Measurements from ENCODE around the gene PLIN4. TPM values are rescaled to one million over a fixed set of nuclear protein-coding genes. Genes with fewer than 3 reads are reported as not detected.

PLIN4 gene
- total RNA-seq, 2 donors from 2014 or later, result 0.47 to 6.3 TPM

- intact Hi-C loops (cut with DNase I), result no loop called here
- H3K36me3 ChIP-seq, result no peaks in the 10 kb centered on the region
- no peak overlapping the region for H3K4me3 ChIP-seq
- no peak overlapping the region for H3K27ac ChIP-seq
- no peak for DNase-seq
- no peak for TF ChIP-seq CTCF (IDR thresholded peaks at IDR 0.05)
- no peaks in the 10 kb centered on the region for H3K4me1 ChIP-seq
- H3K27me3 ChIP-seq, result no peaks in the 10 kb centered on the region
- no peak overlapping the region for H3K9ac ChIP-seq (ENCODE audit: low read depth in 2 of 2, low read length in 2 of 2)
- no peaks in the 10 kb centered on the region for H3K9me3 ChIP-seq
Observed at GRCh38 chr19:4508698-4509097, 9.6 kb downstream of the PLIN4 start.

DNA sequence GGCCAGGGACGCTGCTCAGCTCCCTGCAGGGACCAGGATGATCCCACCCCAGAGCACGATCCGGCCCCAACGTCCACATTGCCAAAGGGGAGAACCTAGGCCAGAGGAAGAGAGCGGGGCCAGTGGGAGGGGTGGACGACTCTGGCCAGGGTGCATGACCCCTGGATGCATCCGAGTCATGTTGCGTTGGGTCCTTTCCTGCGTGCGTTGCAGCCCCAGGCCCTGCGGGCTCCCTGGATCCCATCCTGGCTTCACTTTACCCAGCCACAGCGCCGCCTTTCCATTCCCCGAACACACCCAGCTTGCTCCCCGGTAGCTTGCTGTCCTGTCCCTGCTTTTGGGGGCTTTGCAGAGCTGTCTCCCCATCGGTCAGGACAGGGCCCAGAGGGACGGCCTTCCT lies 10.5 kb downstream of the PLIN4 start:
- intact Hi-C loops (cut with DNase I), result no loop called here
- H3K27ac ChIP-seq, result no peak overlapping the region
- no peak overlapping the region for H3K9ac ChIP-seq (ENCODE audit: low read depth in 2 of 2, low read length in 2 of 2)
- no peaks in the 10 kb centered on the region for H3K36me3 ChIP-seq
- no peaks in the 10 kb centered on the region for H3K27me3 ChIP-seq
- H3K4me3 ChIP-seq, result no peak overlapping the region
- TF ChIP-seq CTCF (IDR thresholded peaks at IDR 0.05), result no peak
- no peaks in the 10 kb centered on the region for H3K4me1 ChIP-seq
- H3K9me3 ChIP-seq, result no peaks in the 10 kb centered on the region
- no peak for DNase-seq

GRCh38 chr19:4507150-4507452 lies 11.2 kb downstream of the PLIN4 start:
- no peaks in the 10 kb centered on the region for H3K27me3 ChIP-seq
- no peak for TF ChIP-seq CTCF (IDR thresholded peaks at IDR 0.05)
- H3K9me3 ChIP-seq, result no peaks in the 10 kb centered on the region

GRCh38 chr19:4506449-4507149 lies 11.7 kb downstream of the PLIN4 start:
- Histone ChIP-seq H3K36me3 (no peaks in the 10 kb centered on the region), H3K4me3 (no peak overlapping the region), H3K9me3 (no peaks in the 10 kb centered on the region), H3K27me3 (no peaks in the 10 kb centered on the region), H3K27ac (no peak overlapping the region), H3K9ac (ENCODE audit: low read depth in 2 of 2, low read length in 2 of 2) (no peak overlapping the region), H3K4me1 (no peaks in the 10 kb centered on the region)
- intact Hi-C loops (cut with DNase I), result no loop called here
- no peak for TF ChIP-seq CTCF (IDR thresholded peaks at IDR 0.05)
- DNase-seq, result no peak

More at GRCh38 chr19:4507150-4507452, 11.2 kb downstream of the PLIN4 start:
- no peak overlapping the region for H3K27ac ChIP-seq
- no peak overlapping the region for H3K9ac ChIP-seq (ENCODE audit: low read depth in 2 of 2, low read length in 2 of 2)
- no peaks in the 10 kb centered on the region for H3K4me1 ChIP-seq
- no peak overlapping the region for H3K4me3 ChIP-seq
- no peak for DNase-seq
- H3K36me3 ChIP-seq, result no peaks in the 10 kb centered on the region
- intact Hi-C loops (cut with DNase I), result no loop called here

GRCh38 chr19:4505570-4506448 lies 12.5 kb downstream of the PLIN4 start:
- H3K4me1 ChIP-seq, result no peaks in the 10 kb centered on the region
- no peaks in the 10 kb centered on the region for H3K27me3 ChIP-seq
- H3K27ac ChIP-seq, result no peak overlapping the region
- DNase-seq, result no peak
- H3K9me3 ChIP-seq, result no peaks in the 10 kb centered on the region
- intact Hi-C loops (cut with DNase I), result no loop called here
- H3K36me3 ChIP-seq, result no peaks in the 10 kb centered on the region
- H3K4me3 ChIP-seq, result no peak overlapping the region
- no peak overlapping the region for H3K9ac ChIP-seq (ENCODE audit: low read depth in 2 of 2, low read length in 2 of 2)
- no peak for TF ChIP-seq CTCF (IDR thresholded peaks at IDR 0.05)
